SU-DHL-6 (cell line): ENCODE data around the gene AP1B1.

Source experiments
- CTCF ChIP-seq: fragments of 200-600 bp; sonication (generic); IDR thresholded peaks from one replicate; pipeline ENCODE4 v1.5.1; 2017; ENCODE audit warnings: antibody characterized with exemption, mild to moderate bottlenecking, low read length, moderate library complexity; ENCODE audit not compliant: insufficient read depth, poor library complexity, severe bottlenecking
- EZH2phosphoT487 ChIP-seq: fragments of 200-600 bp; sonication (generic), shearing (Covaris generic); conservative IDR thresholded peaks from 2 replicates; pipeline ENCODE4 v1.6.1; 2018; ENCODE audit warnings: mild to moderate bottlenecking, antibody characterized with exemption, low read length, moderate library complexity, mixed read lengths

GRCh38 chr22:29290061-29290460, 98.3 kb downstream of the AP1B1 start:
- TF ChIP-seq CTCF (no peak), EZH2phosphoT487 (no peak)
